Mesodermal cell (in vitro differentiated cells): ENCODE results near the gene DEPDC1B.
"Not testable (repeated sequence)": the region's sequence is repeated elsewhere in the genome, so short reads cannot be mapped to it uniquely, and the experiment has no call there.

ENCODE experiments used
- H3K27ac ChIP-seq: 2 replicates; pipeline ENCODE4 v1.7.0; 2013; ENCODE audit warnings: mild to moderate bottlenecking, low read depth, low read length, moderate library complexity; ENCODE audit not compliant: severe bottlenecking
- H3K36me3 ChIP-seq: 2 replicates; pipeline ENCODE4 v1.7.1; 2013; ENCODE audit warnings: mild to moderate bottlenecking, low read length, moderate library complexity; ENCODE audit not compliant: control insufficient read depth, insufficient read depth
- H3K4me1 ChIP-seq: one replicate; pipeline ENCODE4 v1.7.1; 2013; ENCODE audit warnings: mild to moderate bottlenecking, low read length; ENCODE audit not compliant: insufficient read depth, control insufficient read depth, poor library complexity, severe bottlenecking
- H3K4me3 ChIP-seq: 2 replicates; pipeline ENCODE4 v1.7.0; 2013; ENCODE audit warnings: low read length, control low read depth, mild to moderate bottlenecking; ENCODE audit not compliant: insufficient read depth, poor library complexity, severe bottlenecking; ENCODE audit errors: extremely low read depth
- H3K9me3 ChIP-seq: 2 replicates; pipeline ENCODE4 v1.7.1; 2013; ENCODE audit warnings: mild to moderate bottlenecking, low read length, moderate library complexity; ENCODE audit not compliant: control insufficient read depth
- WGBS, 2 experiments: methylation state at CpG; one replicate each; pipeline ENCODE4 v1.1.5; 2013; ENCODE audit warnings: missing lambda C conversion rate in 2 of 2; ENCODE audit not compliant: insufficient coverage in 2 of 2; 5-methylcytosine and 5-hydroxymethylcytosine counted together

DEPDC1B gene

DNA sequence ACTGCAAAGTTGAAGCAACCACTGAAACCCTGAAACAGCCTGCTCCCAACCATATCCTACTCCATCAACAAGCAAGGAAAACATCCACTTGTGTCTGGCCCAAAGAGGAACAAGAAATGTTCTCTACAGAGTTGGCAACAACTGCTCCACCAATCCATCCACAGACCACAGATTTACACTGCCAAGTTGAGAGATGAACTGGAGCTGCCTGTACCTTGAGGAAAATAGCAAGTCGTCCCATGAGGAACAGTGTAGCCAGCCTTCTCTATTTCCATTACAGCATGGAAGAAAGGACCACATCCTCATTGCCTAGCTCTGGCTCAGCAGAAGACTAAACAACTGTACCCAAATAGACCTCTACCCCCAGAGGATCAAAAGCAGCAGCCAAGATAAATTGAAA is 60.4 kb downstream of the DEPDC1B start:
- 100% methylated on average over 1 of the region's 1 CpG for WGBS, 2 experiments
- Histone ChIP-seq H3K27ac (no peak overlapping the region), H3K36me3 (peaks cover 29% of the 10 kb centered on the region), H3K4me3 (no peak overlapping the region), H3K4me1 (no peaks in the 10 kb centered on the region), H3K9me3 (no peaks in the 10 kb centered on the region)

DNA sequence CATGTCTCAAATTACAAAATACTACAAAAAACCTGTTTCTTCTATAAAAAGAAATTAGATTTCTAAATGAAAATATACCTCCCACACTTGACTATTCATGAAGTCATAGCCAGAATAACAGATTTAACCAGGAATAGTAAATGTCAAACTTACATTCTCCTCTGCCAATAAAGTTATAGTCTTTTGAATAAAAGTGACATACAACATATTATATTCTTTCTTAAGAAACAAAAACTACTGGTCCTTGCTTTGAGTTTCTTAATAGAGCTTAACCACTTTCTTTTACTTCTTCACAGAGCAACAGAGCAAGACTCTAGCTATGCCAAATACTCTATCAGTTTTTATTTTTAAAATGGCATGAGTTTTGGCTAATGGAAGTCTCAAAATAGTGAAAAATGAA is 61.7 kb downstream of the DEPDC1B start:
- peaks cover 24% of the 10 kb centered on the region for H3K36me3 ChIP-seq
- H3K9me3 ChIP-seq, result no peaks in the 10 kb centered on the region
- no peak overlapping the region for H3K27ac ChIP-seq
- no peak overlapping the region for H3K4me3 ChIP-seq
- peaks cover 8% of the 10 kb centered on the region for H3K4me1 ChIP-seq

DNA sequence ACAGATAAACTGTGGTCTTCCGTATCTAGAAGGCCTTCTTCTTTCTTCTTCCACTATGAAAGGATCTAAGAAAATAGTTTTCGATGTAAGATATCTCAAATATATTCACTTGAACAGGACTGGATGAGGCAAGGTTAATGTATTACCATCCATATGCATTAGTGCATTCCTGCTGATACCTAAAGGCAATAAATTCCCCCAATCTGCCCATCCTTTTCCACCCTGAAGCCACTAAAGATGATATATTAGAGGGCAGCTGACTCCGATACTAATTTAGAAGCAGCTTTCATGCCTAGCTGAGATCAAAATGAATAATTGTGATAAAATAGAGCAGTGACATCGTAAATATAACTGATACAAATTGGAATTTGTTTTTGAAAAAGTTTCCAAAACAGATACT is 63.3 kb downstream of the DEPDC1B start:
- 100% methylated on average over 1 of the region's 4 CpGs; no CpG with 5 or more reads in 1 of the 2 experiments for WGBS, 2 experiments
- Histone ChIP-seq H3K27ac (no peak overlapping the region), H3K36me3 (peaks cover 33% of the 10 kb centered on the region), H3K9me3 (no peaks in the 10 kb centered on the region), H3K4me3 (no peak overlapping the region), H3K4me1 (peaks cover 8% of the 10 kb centered on the region)

DNA sequence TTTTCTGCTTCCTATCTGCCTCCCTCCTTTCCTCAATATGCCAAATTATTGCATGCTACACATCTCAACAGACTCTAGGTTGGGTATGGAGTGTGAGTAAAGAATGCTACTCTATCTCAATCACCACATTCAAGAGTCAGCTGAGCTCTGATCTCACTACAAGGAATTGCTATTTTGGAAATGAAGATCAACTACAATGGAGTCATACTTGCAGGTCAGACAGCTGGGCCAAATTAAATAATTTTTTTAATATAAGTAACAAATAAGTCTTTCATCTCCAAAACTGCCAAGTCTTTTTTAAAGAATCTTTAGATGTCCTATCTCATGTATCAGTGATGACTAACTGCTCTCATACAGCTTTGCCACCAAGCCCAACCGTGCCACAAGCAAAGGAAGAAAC is 64.0 kb downstream of the DEPDC1B start:
- Histone ChIP-seq H3K4me1 (peaks cover 8% of the 10 kb centered on the region), H3K9me3 (no peaks in the 10 kb centered on the region), H3K4me3 (no peak overlapping the region), H3K27ac (no peak overlapping the region), H3K36me3 (peaks cover 37% of the 10 kb centered on the region)
- 57 to 100% methylated on average over 1 of the region's 1 CpG for WGBS, 2 experiments

DNA sequence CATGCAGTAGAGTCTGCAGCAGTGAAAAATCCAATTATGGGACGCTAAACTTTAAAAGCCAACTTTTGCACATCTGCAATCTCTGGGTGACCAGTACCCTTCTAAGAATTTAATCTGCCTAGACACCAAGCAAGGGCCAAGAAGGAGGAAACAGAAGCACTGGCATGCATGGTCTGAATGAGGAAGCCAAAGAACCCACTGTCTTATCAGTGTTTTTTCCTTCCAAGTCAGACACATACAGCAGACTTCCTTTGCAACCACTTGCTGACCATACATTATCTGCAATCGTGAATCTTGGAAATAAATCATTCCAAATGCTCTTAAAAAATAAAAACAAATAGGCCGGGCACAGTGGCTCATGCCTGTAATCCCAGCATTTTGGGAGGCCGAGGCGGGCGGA is 65.9 kb downstream of the DEPDC1B start:
- WGBS, 2 experiments, result 94 to 96% methylated on average over 2 to 3 of the region's 6 CpGs
- H3K4me3 ChIP-seq, result no peak overlapping the region
- H3K36me3 ChIP-seq, result peaks cover 42% of the 10 kb centered on the region
- H3K9me3 ChIP-seq, result no peaks in the 10 kb centered on the region
- no peak overlapping the region for H3K27ac ChIP-seq
- H3K4me1 ChIP-seq, result peaks cover 8% of the 10 kb centered on the region

DNA sequence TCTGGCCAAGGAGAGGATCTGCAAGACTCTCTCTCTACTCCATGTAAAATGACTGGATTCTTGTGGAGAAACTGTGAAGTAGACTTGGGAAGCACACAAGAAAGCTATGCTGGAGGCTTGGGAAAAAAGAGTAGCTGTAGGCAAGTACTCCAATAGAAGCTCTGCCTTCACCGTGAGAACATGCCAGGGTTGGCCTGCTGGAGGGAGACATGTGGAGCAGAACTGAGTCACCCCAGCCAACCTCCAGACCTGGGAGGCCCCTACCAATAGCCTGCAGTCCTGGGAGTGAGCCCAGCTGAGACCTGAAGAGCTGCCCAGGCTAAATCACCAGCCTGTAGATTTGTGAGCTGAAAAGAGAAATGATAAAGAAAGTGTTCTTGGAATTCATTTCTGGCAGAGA is 66.6 kb downstream of the DEPDC1B start:
- peaks cover 8% of the 10 kb centered on the region for H3K4me1 ChIP-seq
- no peak overlapping the region for H3K4me3 ChIP-seq
- 100% methylated on average over 1 of the region's 1 CpG; no CpG with 5 or more reads in 1 of the 2 experiments for WGBS, 2 experiments
- peaks cover 45% of the 10 kb centered on the region for H3K36me3 ChIP-seq
- no peaks in the 10 kb centered on the region for H3K9me3 ChIP-seq
- peak overlapping the region; percentile 23 for H3K27ac ChIP-seq

DNA sequence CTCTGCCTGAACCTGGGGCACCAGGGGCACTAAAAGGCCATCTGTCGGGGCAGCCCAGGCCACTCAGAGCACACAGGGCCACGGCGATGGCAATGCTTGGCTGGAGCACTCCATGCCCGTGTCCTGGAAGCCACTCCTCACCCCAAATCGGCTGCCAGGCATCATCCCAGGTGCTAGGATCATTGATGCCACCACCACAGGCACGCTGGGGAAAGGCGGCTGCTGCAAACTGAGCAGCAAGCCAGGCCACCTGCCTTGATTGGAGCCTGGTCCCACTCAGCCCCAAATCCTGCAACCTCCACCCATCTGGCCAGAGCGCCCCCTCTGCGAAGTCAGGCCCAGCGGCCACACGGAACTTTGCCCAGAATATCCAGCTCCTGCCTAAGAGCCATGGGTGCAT is 67.8 kb downstream of the DEPDC1B start:
- H3K27ac ChIP-seq, result no peak overlapping the region
- H3K36me3 ChIP-seq, result peaks cover 38% of the 10 kb centered on the region
- no peaks in the 10 kb centered on the region for H3K9me3 ChIP-seq
- H3K4me1 ChIP-seq, result peaks cover 8% of the 10 kb centered on the region
- 89 to 98% methylated on average over 11 of the region's 11 CpGs for WGBS, 2 experiments
- no peak overlapping the region for H3K4me3 ChIP-seq

DNA sequence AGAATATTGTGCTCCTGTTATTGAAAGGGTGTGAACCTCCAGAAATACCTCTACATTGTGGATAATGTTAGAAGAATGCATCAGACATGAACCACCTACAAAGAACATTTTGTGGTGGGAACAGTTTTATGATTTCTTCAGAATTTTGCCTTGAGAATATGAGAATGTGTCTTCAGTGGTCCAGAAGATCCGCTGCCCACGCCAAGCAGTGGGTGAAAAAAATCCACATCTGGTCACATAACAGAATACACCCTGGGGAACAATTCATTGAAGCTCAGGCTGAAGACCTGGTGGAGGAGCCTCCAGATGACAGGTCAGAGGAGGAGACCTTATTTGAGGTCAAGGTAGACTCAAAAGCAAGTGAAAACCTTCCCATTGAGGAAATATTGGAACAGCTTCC is 69.1 kb downstream of the DEPDC1B start:
- H3K4me3 ChIP-seq, result no peak overlapping the region
- H3K27ac ChIP-seq, result no peak overlapping the region

DNA sequence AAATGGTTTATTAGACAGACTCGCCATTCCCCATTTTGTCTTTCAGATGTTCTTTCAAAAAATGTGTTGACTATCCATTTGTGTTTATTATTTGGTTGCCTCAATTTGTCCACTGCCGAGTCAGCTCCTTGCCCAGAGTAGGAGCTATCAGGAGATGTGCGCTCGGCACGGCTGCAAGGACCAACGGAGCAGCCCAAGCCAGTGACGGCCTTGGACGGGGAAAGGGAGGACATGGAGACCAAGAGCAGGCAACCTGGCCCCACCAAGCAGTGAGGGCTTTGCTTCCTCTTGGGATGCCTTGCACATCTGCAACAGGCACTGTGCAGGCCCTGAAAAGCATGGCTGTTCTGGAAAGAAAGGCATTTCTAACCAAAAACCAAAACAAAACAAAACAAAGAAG is 69.8 kb downstream of the DEPDC1B start:
- no peak overlapping the region for H3K27ac ChIP-seq
- H3K9me3 ChIP-seq, result no peaks in the 10 kb centered on the region
- peaks cover 8% of the 10 kb centered on the region for H3K4me1 ChIP-seq
- H3K4me3 ChIP-seq, result no peak overlapping the region
- WGBS, 2 experiments, result 93 to 95% methylated on average over 7 of the region's 8 CpGs
- peaks cover 36% of the 10 kb centered on the region for H3K36me3 ChIP-seq

More for the DNA sequence above, 69.1 kb downstream of the DEPDC1B start:
- WGBS, 2 experiments, result no CpG with 5 or more reads among the region's 2 CpGs
- Histone ChIP-seq H3K4me1 (peaks cover 8% of the 10 kb centered on the region), H3K9me3 (no peaks in the 10 kb centered on the region), H3K36me3 (peaks cover 36% of the 10 kb centered on the region)

DNA sequence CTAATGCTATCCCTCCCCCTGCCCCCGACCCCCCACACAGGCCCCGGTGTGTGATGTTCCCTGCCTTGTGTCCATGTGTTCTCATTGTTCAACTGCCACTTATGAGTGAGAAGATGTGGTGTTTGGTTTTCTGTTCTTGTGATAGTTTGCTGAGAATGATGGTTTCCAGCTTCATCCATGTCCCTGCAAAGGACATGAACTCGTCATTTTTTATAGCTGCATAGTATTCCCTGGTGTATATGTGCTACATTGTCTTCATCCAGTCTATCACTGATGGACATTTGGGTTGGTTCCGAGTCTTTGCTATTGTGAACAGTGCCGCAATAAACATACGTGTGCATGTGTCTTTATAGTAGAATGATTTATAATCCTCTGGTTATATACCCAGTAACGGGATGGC is 75.1 kb downstream of the DEPDC1B start:
- H3K4me1 ChIP-seq, H3K4me3 ChIP-seq, H3K36me3 ChIP-seq, H3K27ac ChIP-seq, H3K9me3 ChIP-seq: not testable (repeated sequence)
- 100% methylated on average over 1 to 2 of the region's 7 CpGs for WGBS, 2 experiments

DNA sequence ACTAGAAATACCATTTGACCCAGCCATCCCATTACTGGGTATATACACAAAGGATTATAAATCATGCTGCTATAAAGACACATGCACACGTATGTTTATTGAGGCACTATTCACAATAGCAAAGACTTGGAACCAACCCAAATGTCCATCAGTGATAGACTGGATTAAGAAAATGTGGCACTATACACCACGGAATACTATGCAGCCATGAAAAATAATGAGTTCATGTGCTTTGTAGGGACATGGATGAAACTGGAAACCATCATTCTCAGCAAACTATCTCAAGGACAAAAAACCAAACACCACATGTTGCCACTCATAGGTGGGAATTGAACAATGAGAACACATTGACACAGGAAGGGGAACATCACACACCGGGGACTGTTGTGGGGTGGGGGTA is 79.2 kb downstream of the DEPDC1B start:
- not testable (repeated sequence) for H3K4me3 ChIP-seq, H3K36me3 ChIP-seq, H3K4me1 ChIP-seq, H3K27ac ChIP-seq, H3K9me3 ChIP-seq
- WGBS, 2 experiments, result no CpG with 5 or more reads among the region's 3 CpGs

DNA sequence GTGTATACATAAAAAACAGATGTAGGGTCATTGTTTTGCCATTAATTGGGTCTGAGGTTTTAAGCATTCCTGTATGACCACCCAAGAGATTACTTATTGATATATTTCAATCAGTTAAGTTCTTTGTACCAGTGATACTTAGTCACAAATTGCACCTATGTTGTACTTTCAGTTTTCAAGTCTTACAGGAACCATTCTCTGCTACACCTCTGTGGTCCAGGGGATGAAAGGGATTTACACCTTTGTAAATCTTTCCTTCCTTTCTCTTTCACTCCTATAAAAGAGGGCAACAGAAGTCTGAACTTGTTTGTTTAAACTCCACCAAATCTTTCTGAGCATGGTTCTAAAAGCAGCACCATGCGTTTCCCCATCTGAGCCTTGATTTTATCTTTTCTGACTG is 86.1 kb downstream of the DEPDC1B start:
- H3K9me3 ChIP-seq, result peaks cover 4% of the 10 kb centered on the region
- H3K27ac ChIP-seq, result no peak overlapping the region
- no peak overlapping the region for H3K4me3 ChIP-seq
- no peaks in the 10 kb centered on the region for H3K4me1 ChIP-seq
- 100% methylated on average over 1 of the region's 1 CpG for WGBS, 2 experiments
- H3K36me3 ChIP-seq, result no peaks in the 10 kb centered on the region
